Loucy (cell line): ENCODE measurements around the gene GALM.
"Not testable (repeated sequence)": the region's sequence is repeated elsewhere in the genome, so short reads cannot be mapped to it uniquely, and the experiment has no call there.

Source experiments
- H2AFZ ChIP-seq: fragments of 200-600 bp; sonication (generic); 2 replicates; pipeline ENCODE4 v1.6.0; 2016; ENCODE audit warnings: antibody characterized with exemption, mild to moderate bottlenecking, low read length, moderate library complexity
- H3F3A ChIP-seq: fragments of 200-600 bp; 2 replicates; pipeline ENCODE4 v1.6.0; 2016; ENCODE audit warnings: antibody characterized with exemption, low read depth, mild to moderate bottlenecking
- H3K27me3 ChIP-seq: fragments of 200-600 bp; sonication (generic); 2 replicates; pipeline ENCODE4 v1.6.1; 2014; ENCODE audit warnings: low read length, mild to moderate bottlenecking; ENCODE audit not compliant: insufficient read depth, poor library complexity, severe bottlenecking
- H3K36me3 ChIP-seq: fragments of 200-600 bp; sonication (generic); 2 replicates; pipeline ENCODE4 v1.6.1; 2016; ENCODE audit warnings: low read length; ENCODE audit not compliant: insufficient read depth
- H3K4me1 ChIP-seq: fragments of 200-600 bp; sonication (generic); 2 replicates; pipeline ENCODE4 v1.5.1; 2014; ENCODE audit warnings: low read length, mild to moderate bottlenecking; ENCODE audit not compliant: insufficient read depth, poor library complexity, severe bottlenecking
- H3K4me2 ChIP-seq: fragments of 200-600 bp; sonication (generic); 2 replicates; pipeline ENCODE4 v1.6.0; 2014; ENCODE audit warnings: antibody characterized with exemption, low read length, low read depth, mild to moderate bottlenecking; ENCODE audit not compliant: poor library complexity, severe bottlenecking
- H3K4me3 ChIP-seq: fragments of 200-600 bp; sonication (generic); 2 replicates; pipeline ENCODE4 v1.5.1; 2014; ENCODE audit warnings: low read length, mild to moderate bottlenecking, mixed read lengths; ENCODE audit not compliant: poor library complexity, severe bottlenecking
- H3K79me2 ChIP-seq: fragments of 200-600 bp; sonication (generic); 2 replicates; pipeline ENCODE4 v1.6.1; 2014; ENCODE audit warnings: low read length; ENCODE audit not compliant: insufficient read depth
- H3K9ac ChIP-seq: fragments of 200-600 bp; sonication (generic); 2 replicates; pipeline ENCODE4 v1.6.0; 2014; ENCODE audit warnings: mild to moderate bottlenecking, low read depth, low read length, moderate library complexity; ENCODE audit not compliant: poor library complexity, severe bottlenecking
- H3K9me2 ChIP-seq: fragments of 200-600 bp; sonication (generic); replicated peaks from 2 replicates; pipeline ENCODE4 v1.6.1; 2016; ENCODE audit warnings: low read depth, low read length, mixed read lengths
- H3K9me3 ChIP-seq: fragments of 200-600 bp; sonication (generic); 2 replicates; pipeline ENCODE4 v1.6.1; 2014; ENCODE audit warnings: mild to moderate bottlenecking, antibody characterized with exemption, low read length, low read depth; ENCODE audit not compliant: insufficient read depth
- H4K20me1 ChIP-seq: fragments of 200-600 bp; sonication (generic); 2 replicates; pipeline ENCODE4 v1.6.0; 2014; ENCODE audit warnings: antibody characterized with exemption, low read length, mild to moderate bottlenecking; ENCODE audit not compliant: insufficient read depth, poor library complexity, severe bottlenecking
- CTCF ChIP-seq: fragments of 200-600 bp; sonication (generic); conservative IDR thresholded peaks from 2 replicates; pipeline ENCODE4 v1.5.1; 2014; ENCODE audit warnings: mild to moderate bottlenecking, antibody characterized with exemption, low read length
- EZH2phosphoT487 ChIP-seq: fragments of 200-600 bp; IDR thresholded peaks from 2 replicates; pipeline ENCODE4 v1.6.1; 2018; ENCODE audit warnings: antibody characterized with exemption, mild to moderate bottlenecking, moderate library complexity, borderline replicate concordance

GALM gene

DNA sequence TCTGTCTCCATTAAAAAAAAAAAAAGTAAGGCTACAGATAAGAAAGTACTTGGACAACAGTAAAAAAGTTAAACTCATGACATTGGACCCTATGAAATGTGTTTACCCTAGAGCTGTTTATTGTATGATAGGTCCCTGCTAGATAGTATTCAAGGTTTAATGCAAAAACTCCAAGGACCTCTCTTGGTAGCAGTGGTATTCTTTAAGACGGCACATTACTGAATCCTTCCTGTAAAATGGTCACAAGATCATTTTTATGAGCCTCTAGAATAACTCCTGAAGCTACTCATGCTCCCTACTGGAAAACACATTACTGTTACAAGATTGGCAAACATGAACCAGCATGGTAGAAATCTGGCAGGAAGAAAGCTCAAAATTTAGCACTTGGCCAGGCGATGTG lies 38.8 kb downstream of the GALM start:
- no peaks in the 10 kb centered on the region for H3K27me3 ChIP-seq
- H3K4me3 ChIP-seq, result no peak overlapping the region
- TF ChIP-seq EZH2phosphoT487 (no peak), CTCF (no peak)
- no peak overlapping the region for H2AFZ ChIP-seq
- no peak overlapping the region for H3K9ac ChIP-seq
- no peaks in the 10 kb centered on the region for H4K20me1 ChIP-seq
- no peaks in the 10 kb centered on the region for H3K9me2 ChIP-seq
- no peaks in the 10 kb centered on the region for H3K79me2 ChIP-seq
- H3F3A ChIP-seq, result no peaks in the 10 kb centered on the region
- no peaks in the 10 kb centered on the region for H3K9me3 ChIP-seq
- no peaks in the 10 kb centered on the region for H3K36me3 ChIP-seq
- H3K4me2 ChIP-seq, result no peak overlapping the region
- no peaks in the 10 kb centered on the region for H3K4me1 ChIP-seq

- Histone ChIP-seq H3F3A (no peaks in the 10 kb centered on the region), H3K4me3 (no peak overlapping the region), H3K9me2 (no peaks in the 10 kb centered on the region), H4K20me1 (no peaks in the 10 kb centered on the region), H3K9me3 (no peaks in the 10 kb centered on the region), H3K79me2 (no peaks in the 10 kb centered on the region), H2AFZ (no peak overlapping the region), H3K4me2 (no peak overlapping the region), H3K4me1 (no peaks in the 10 kb centered on the region), H3K36me3 (peaks cover 1% of the 10 kb centered on the region; the same call in 1 of the 2 replicates), H3K9ac (no peak overlapping the region), H3K27me3 (no peaks in the 10 kb centered on the region)
- TF ChIP-seq CTCF (no peak), EZH2phosphoT487 (no peak)
These were observed 41.0 kb downstream of the GALM start for GRCh38 chr2:38706846-38707345.

DNA sequence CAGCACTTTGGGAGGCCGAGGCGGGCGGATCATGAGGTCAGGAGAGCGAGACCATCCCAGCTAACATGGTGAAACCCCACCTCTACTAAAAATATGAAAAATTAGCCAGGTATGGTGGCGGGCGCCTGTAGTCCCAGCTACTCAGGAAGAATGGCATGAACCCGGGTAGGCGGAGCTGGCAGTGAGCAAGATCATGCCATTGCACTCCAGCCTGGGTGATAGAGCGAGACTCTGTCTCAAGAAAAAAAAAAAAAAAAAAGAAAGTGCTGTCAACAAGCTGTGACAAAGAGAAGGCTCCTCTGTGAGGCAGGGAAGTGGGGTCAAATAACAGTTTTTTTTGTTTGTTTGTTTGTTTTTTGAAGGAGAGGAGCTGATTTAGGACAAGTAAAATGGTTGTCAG lies 42.6 kb downstream of the GALM start:
- H3K36me3 ChIP-seq, H3K9ac ChIP-seq, H3K27me3 ChIP-seq, H2AFZ ChIP-seq, H3K4me1 ChIP-seq, H3K9me2 ChIP-seq, H3K79me2 ChIP-seq, H4K20me1 ChIP-seq, H3K9me3 ChIP-seq, H3K4me3 ChIP-seq, H3F3A ChIP-seq, H3K4me2 ChIP-seq: not testable (repeated sequence)

GRCh38 chr2:38708900-38709566 lies 43.1 kb downstream of the GALM start:
- H3K36me3 ChIP-seq, result peaks cover 4% of the 10 kb centered on the region; the same call in 1 of the 2 replicates
- H3K4me3 ChIP-seq, result no peak overlapping the region
- H3K27me3 ChIP-seq, result no peaks in the 10 kb centered on the region
- H3K9me2 ChIP-seq, result no peaks in the 10 kb centered on the region
- no peak overlapping the region for H3K4me2 ChIP-seq
- TF ChIP-seq EZH2phosphoT487 (no peak), CTCF (no peak)
- H3K4me1 ChIP-seq, result no peaks in the 10 kb centered on the region
- H2AFZ ChIP-seq, result no peak overlapping the region
- no peaks in the 10 kb centered on the region for H3K9me3 ChIP-seq
- H4K20me1 ChIP-seq, result no peaks in the 10 kb centered on the region
- no peaks in the 10 kb centered on the region for H3K79me2 ChIP-seq
- no peaks in the 10 kb centered on the region for H3F3A ChIP-seq
- no peak overlapping the region for H3K9ac ChIP-seq
